Measurements from ENCODE around the gene ERGIC1.

GRCh38 chr5:172901788-172902496 is 67.9 kb downstream of the ERGIC1 start:
- TF ChIP-seq CTCF (IDR thresholded peaks at IDR 0.05): no peak
- TF ChIP-seq POLR2A (IDR thresholded peaks at IDR 0.05): no peak

Measured in tibial nerve (tissue), 3 donors.